ENCODE data around the gene AARSD1.
"Not testable (repeated sequence)": the region's sequence is repeated elsewhere in the genome, so short reads cannot be mapped to it uniquely, and the experiment has no call there.

AARSD1 gene

GRCh38 chr17:42920922-42921321 lies 43.3 kb downstream of the AARSD1 start:
- Histone ChIP-seq H3K36me3 (replicated peaks; ENCODE audit: insufficient read depth, low read length) (no peaks in the 10 kb centered on the region), H3K4me2 (ENCODE audit: low read depth, low read length) (peak overlapping the region; percentile 0; the same call in 1 of the 2 replicates), H3K27me3 (replicated peaks; ENCODE audit: insufficient read depth, low read length) (no peaks in the 10 kb centered on the region), H3K27ac (ENCODE audit: low read length) (peak overlapping the region; percentile 66; the same call in 1 of the 2 replicates), H3K4me3 (ENCODE audit: low read length) (no peak overlapping the region), H3K4me1 (ENCODE audit: low read length) (peaks cover 24% of the 10 kb centered on the region), H3K9ac (ENCODE audit: low read length) (no peak overlapping the region), H3K9me2 (replicated peaks; ENCODE audit: insufficient read depth, low read length) (no peaks in the 10 kb centered on the region), H3K79me2 (ENCODE audit: low read length) (no peaks in the 10 kb centered on the region), H2AFZ (ENCODE audit: low read length) (peak overlapping the region; percentile 35), H3K9me3 (replicated peaks; ENCODE audit: insufficient read depth, low read length) (no peaks in the 10 kb centered on the region), H3F3A (ENCODE audit: insufficient read depth, low read length) (peaks cover 19% of the 10 kb centered on the region), H4K20me1 (ENCODE audit: insufficient read depth, low read length) (no peaks in the 10 kb centered on the region)
- no peak for TF ChIP-seq EZH2phosphoT487 (IDR thresholded peaks at IDR 0.05; ENCODE audit: low read length)
- 0 out of 2 replicates have a peak, but pooled peaks have one; percentile 3 for TF ChIP-seq CTCF (IDR thresholded peaks at IDR 0.05; ENCODE audit: low read length)
- peak; percentile 36 for DNase-seq

DNA sequence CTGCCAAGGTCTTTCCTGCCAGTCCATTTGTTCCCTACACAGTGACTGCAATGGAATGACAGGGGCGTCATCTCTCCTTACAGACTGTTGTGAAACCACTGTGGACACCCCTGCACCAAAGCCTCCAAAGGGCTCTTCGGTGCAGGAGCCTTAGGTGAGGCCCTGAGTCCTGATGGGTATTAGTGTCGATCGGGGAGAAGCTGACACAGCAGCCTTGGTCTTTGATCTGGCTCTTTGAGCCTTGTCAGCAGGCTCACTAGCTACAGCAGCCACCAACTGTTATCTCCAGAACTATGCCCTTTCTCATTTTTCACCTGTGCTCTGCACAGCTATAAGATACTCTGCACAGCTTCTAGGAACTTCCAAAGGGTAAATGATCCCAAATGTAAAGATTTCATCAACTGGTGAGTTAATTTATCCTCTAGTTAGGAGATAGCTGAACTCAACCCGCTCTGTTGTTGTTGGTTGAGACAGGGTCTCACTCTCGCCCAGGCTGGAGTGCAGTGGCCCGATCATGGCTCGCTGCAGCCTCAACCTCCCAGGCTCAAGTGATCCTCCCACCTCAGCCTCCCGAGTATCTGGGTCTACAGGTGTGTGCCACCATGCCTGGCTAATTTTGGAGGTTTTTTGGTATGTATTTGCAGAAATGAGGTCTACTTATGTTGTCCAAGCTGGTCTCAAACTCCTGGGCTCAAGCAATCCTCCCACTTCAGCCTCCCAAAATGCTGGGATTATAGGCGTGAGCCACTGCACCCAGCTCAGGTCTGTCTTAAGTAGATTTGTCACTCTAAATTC lies 44.0 kb downstream of the AARSD1 start:
- Histone ChIP-seq H2AFZ (ENCODE audit: low read length) (peak overlapping the region; percentile 97), H4K20me1 (ENCODE audit: insufficient read depth, low read length) (no peaks in the 10 kb centered on the region), H3K79me2 (ENCODE audit: low read length) (no peaks in the 10 kb centered on the region), H3K36me3 (replicated peaks; ENCODE audit: insufficient read depth, low read length) (no peaks in the 10 kb centered on the region), H3K9me3 (replicated peaks; ENCODE audit: insufficient read depth, low read length) (no peaks in the 10 kb centered on the region), H3F3A (ENCODE audit: insufficient read depth, low read length) (peaks cover 19% of the 10 kb centered on the region), H3K4me1 (ENCODE audit: low read length) (peaks cover 24% of the 10 kb centered on the region), H3K27ac (ENCODE audit: low read length) (peak overlapping the region; percentile 66; the same call in 1 of the 2 replicates), H3K4me2 (ENCODE audit: low read depth, low read length) (peak overlapping the region; percentile 83), H3K9me2 (replicated peaks; ENCODE audit: insufficient read depth, low read length) (no peaks in the 10 kb centered on the region), H3K27me3 (replicated peaks; ENCODE audit: insufficient read depth, low read length) (no peaks in the 10 kb centered on the region), H3K9ac (ENCODE audit: low read length) (peak overlapping the region; percentile 4; the same call in 1 of the 2 replicates), H3K4me3 (ENCODE audit: low read length) (peak overlapping the region; percentile 16; the same call in 1 of the 2 replicates)
- no peak for TF ChIP-seq CTCF (IDR thresholded peaks at IDR 0.05; ENCODE audit: low read length)
- DNase-seq, result peak; percentile 81

DNA sequence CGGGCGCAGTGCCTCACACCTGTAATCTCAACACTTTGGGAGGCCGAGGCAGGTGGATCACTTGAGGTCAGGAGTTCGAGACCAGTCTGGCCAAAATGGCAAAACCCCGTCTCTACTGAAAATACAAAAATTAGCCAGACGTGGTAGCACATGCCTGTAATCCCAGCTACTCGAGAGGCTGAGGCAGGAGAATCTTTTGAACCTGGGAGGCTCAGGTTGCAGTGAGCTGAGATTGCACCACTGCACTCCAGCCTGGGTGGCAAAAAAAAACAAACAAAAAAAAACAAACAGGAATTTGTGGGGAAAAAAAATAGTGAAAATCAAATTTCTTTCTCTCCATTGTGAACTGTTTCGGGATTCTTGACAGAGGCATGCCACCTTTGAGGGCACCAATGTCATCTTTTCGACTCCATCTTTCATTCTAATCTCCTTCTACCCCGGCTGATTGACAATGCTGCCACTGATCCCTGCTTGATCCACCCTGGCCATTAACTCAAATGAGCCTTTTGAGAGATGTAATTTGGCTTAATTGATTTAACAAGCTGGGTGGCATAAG lies 44.7 kb downstream of the AARSD1 start:
- Histone ChIP-seq H3K4me3 (ENCODE audit: low read length) (peak overlapping the region; percentile 16; the same call in 1 of the 2 replicates), H3F3A (ENCODE audit: insufficient read depth, low read length) (peaks cover 19% of the 10 kb centered on the region), H3K4me1 (ENCODE audit: low read length) (peaks cover 24% of the 10 kb centered on the region), H3K4me2 (ENCODE audit: low read depth, low read length) (peak overlapping the region; percentile 83), H3K9ac (ENCODE audit: low read length) (peak overlapping the region; percentile 4; the same call in 1 of the 2 replicates), H3K27ac (ENCODE audit: low read length) (peak overlapping the region; percentile 66; the same call in 1 of the 2 replicates), H2AFZ (ENCODE audit: low read length) (peak overlapping the region; percentile 97)
- not testable (repeated sequence) for H3K27me3 ChIP-seq (replicated peaks; ENCODE audit: insufficient read depth, low read length); DNase-seq; H3K9me3 ChIP-seq (replicated peaks; ENCODE audit: insufficient read depth, low read length); H3K9me2 ChIP-seq (replicated peaks; ENCODE audit: insufficient read depth, low read length); H3K36me3 ChIP-seq (replicated peaks; ENCODE audit: insufficient read depth, low read length); H4K20me1 ChIP-seq (ENCODE audit: insufficient read depth, low read length); H3K79me2 ChIP-seq (ENCODE audit: low read length)
